HG03378 (cell line): ENCODE results near the gene TMEM17.
"Not testable (repeated sequence)": the region's sequence is repeated elsewhere in the genome, so short reads cannot be mapped to it uniquely, and the experiment has no call there.

Experiments
- ATAC-seq: cut with Tn5 transposase; IDR thresholded peaks from one replicate; pipeline ENCODE4 v1.9.1; 2021; ENCODE audit warnings: mild to moderate bottlenecking, moderate library complexity; ENCODE audit not compliant: unreplicated experiment

Gene TMEM17

GRCh38 chr2:62505750-62506420, at the start of gene TMEM17:
Gene TMEM17, minus strand, starts transcription at chr2:62506195. Its CDS starts 66 bp downstream, at chr2:62506129.
- ATAC-seq = peak; percentile 86

GRCh38 chr2:62554440-62554839, 48.4 kb upstream of the TMEM17 start:
- ATAC-seq = no peak

- no peak for ATAC-seq
These were observed 44.5 kb upstream of the TMEM17 start for GRCh38 chr2:62550461-62550860.

- ATAC-seq = no peak
These were observed 41.9 kb upstream of the TMEM17 start for GRCh38 chr2:62547854-62548253.

- ATAC-seq = no peak
These were observed 39.3 kb upstream of the TMEM17 start for GRCh38 chr2:62545261-62545660.

GRCh38 chr2:62540408-62541168, 34.6 kb upstream of the TMEM17 start:
- no peak for ATAC-seq

- ATAC-seq = no peak
These were observed 33.8 kb upstream of the TMEM17 start for GRCh38 chr2:62539606-62540407.

GRCh38 chr2:62538756-62539155, 32.8 kb upstream of the TMEM17 start:
- no peak for ATAC-seq

GRCh38 chr2:62537814-62538213, 31.8 kb upstream of the TMEM17 start:
- no peak for ATAC-seq

GRCh38 chr2:62536873-62537547, 31.0 kb upstream of the TMEM17 start:
- ATAC-seq = no peak

- not testable (repeated sequence) for ATAC-seq
These were observed 29.5 kb upstream of the TMEM17 start for GRCh38 chr2:62535521-62535920.

GRCh38 chr2:62531594-62531993, 25.6 kb upstream of the TMEM17 start:
- no peak for ATAC-seq

- ATAC-seq = no peak
These were observed 23.8 kb upstream of the TMEM17 start for GRCh38 chr2:62529758-62530157.

- no peak for ATAC-seq
These were observed 21.6 kb upstream of the TMEM17 start for GRCh38 chr2:62527478-62528210.

- no peak for ATAC-seq
These were observed 20.8 kb upstream of the TMEM17 start for GRCh38 chr2:62526531-62527381.

- no peak for ATAC-seq
These were observed 19.7 kb upstream of the TMEM17 start for GRCh38 chr2:62525549-62526269.

- no peak for ATAC-seq
These were observed 18.4 kb upstream of the TMEM17 start for GRCh38 chr2:62524293-62524941.

GRCh38 chr2:62521061-62521460, 15.1 kb upstream of the TMEM17 start:
- not testable (repeated sequence) for ATAC-seq
